T-helper 17 cell (primary cell): ENCODE results near the gene PDZRN4. TPM values are rescaled to one million over a fixed set of nuclear protein-coding genes. Genes with fewer than 3 reads are reported as not detected.

Source experiments
- ATAC-seq: fragments of 150-1000 bp; cut with Tn5 transposase; 2 replicates; pipeline ENCODE4 v1.10.0; 2021; ENCODE audit warnings: mild to moderate bottlenecking, moderate library complexity
- DNase-seq, 3 donors: peaks; one replicate each; pipeline versions ENCODE4 v3.0.0 to v3.0.0-alpha.2; 2020 to 2021
- H3K9me3 ChIP-seq: one replicate; pipeline ENCODE4 v1.7.0; 2013; ENCODE audit warnings: low read length, mild to moderate bottlenecking; ENCODE audit not compliant: control insufficient read depth, poor library complexity, severe bottlenecking
- H3K27ac Mint-ChIP-seq: one replicate; pipeline ENCODE4 v1.8.0; 2022; ENCODE audit warnings: mild to moderate bottlenecking, moderate library complexity, mixed read lengths
- H3K27me3 Mint-ChIP-seq: one replicate; pipeline ENCODE4 v1.8.0; 2022; ENCODE audit warnings: mixed read lengths
- H3K36me3 Mint-ChIP-seq: one replicate; pipeline ENCODE4 v1.8.0; 2022; ENCODE audit warnings: low read depth, mixed read lengths
- H3K4me1 Mint-ChIP-seq: one replicate; pipeline ENCODE4 v1.8.0; 2022; ENCODE audit warnings: mild to moderate bottlenecking, mixed read lengths
- H3K4me3 Mint-ChIP-seq: one replicate; pipeline ENCODE4 v1.8.0; 2022; ENCODE audit warnings: mild to moderate bottlenecking, moderate library complexity, mixed read lengths
- total RNA-seq, 4 donors: library from RNA in 2 of 4; stranded (reverse) in 2 of 4; gene quantifications; one replicate each; pipeline ENCODE4 v1.2.3 and lab custom pipeline; 2022 to 2026

PDZRN4 gene
- total RNA-seq, 2 donors from 2014 or later: not detected

GRCh38 chr12:41362931-41363330 is 174.8 kb downstream of the PDZRN4 start:
- Mint-ChIP-seq H3K27ac (no peak overlapping the region), H3K4me3 (no peak overlapping the region), H3K4me1 (no peaks in the 10 kb centered on the region), H3K36me3 (no peaks in the 10 kb centered on the region), H3K27me3 (no peaks in the 10 kb centered on the region)
- no peak for ATAC-seq
- no peak for DNase-seq
- no peaks in the 10 kb centered on the region for H3K9me3 ChIP-seq

GRCh38 chr12:41364211-41364610 is 176.1 kb downstream of the PDZRN4 start:
- Mint-ChIP-seq H3K27ac (no peak overlapping the region), H3K36me3 (no peaks in the 10 kb centered on the region), H3K27me3 (no peaks in the 10 kb centered on the region), H3K4me1 (no peaks in the 10 kb centered on the region), H3K4me3 (no peak overlapping the region)
- no peaks in the 10 kb centered on the region for H3K9me3 ChIP-seq
- ATAC-seq: no peak
- no peak for DNase-seq

- no peaks in the 10 kb centered on the region for H3K27me3 Mint-ChIP-seq
- no peaks in the 10 kb centered on the region for H3K4me1 Mint-ChIP-seq
- H3K9me3 ChIP-seq: no peaks in the 10 kb centered on the region
- no peak overlapping the region for H3K27ac Mint-ChIP-seq
- ATAC-seq (no peak), DNase-seq (no peak)
- no peaks in the 10 kb centered on the region for H3K36me3 Mint-ChIP-seq
- H3K4me3 Mint-ChIP-seq: no peak overlapping the region
Observed at GRCh38 chr12:41365653-41366171, 177.6 kb downstream of the PDZRN4 start.

- Mint-ChIP-seq H3K36me3 (no peaks in the 10 kb centered on the region), H3K27ac (no peak overlapping the region), H3K27me3 (no peaks in the 10 kb centered on the region), H3K4me3 (no peak overlapping the region), H3K4me1 (no peaks in the 10 kb centered on the region)
- ATAC-seq (no peak), DNase-seq (no peak)
- H3K9me3 ChIP-seq: no peaks in the 10 kb centered on the region
Observed at GRCh38 chr12:41367726-41368405, 179.7 kb downstream of the PDZRN4 start.

GRCh38 chr12:41380878-41381277 is 192.8 kb downstream of the PDZRN4 start:
- Mint-ChIP-seq H3K27ac (no peak overlapping the region), H3K27me3 (no peaks in the 10 kb centered on the region), H3K36me3 (no peaks in the 10 kb centered on the region), H3K4me1 (no peaks in the 10 kb centered on the region), H3K4me3 (no peak overlapping the region)
- no peaks in the 10 kb centered on the region for H3K9me3 ChIP-seq
- no peak for DNase-seq
- no peak for ATAC-seq

GRCh38 chr12:41402801-41403200 is 214.7 kb downstream of the PDZRN4 start:
- no peaks in the 10 kb centered on the region for H3K36me3 Mint-ChIP-seq
- no peak overlapping the region for H3K27ac Mint-ChIP-seq
- no peaks in the 10 kb centered on the region for H3K9me3 ChIP-seq
- ATAC-seq (no peak), DNase-seq (no peak)
- H3K4me1 Mint-ChIP-seq: no peaks in the 10 kb centered on the region
- H3K27me3 Mint-ChIP-seq: no peaks in the 10 kb centered on the region
- H3K4me3 Mint-ChIP-seq: no peak overlapping the region

GRCh38 chr12:41407232-41407799 is 219.2 kb downstream of the PDZRN4 start:
- H3K27me3 Mint-ChIP-seq: no peaks in the 10 kb centered on the region
- H3K27ac Mint-ChIP-seq: no peak overlapping the region
- ATAC-seq: no peak

GRCh38 chr12:41409628-41410027 is 221.5 kb downstream of the PDZRN4 start:
- H3K9me3 ChIP-seq: no peaks in the 10 kb centered on the region
- Mint-ChIP-seq H3K4me3 (no peak overlapping the region), H3K4me1 (no peaks in the 10 kb centered on the region), H3K36me3 (no peaks in the 10 kb centered on the region), H3K27ac (no peak overlapping the region), H3K27me3 (no peaks in the 10 kb centered on the region)
- DNase-seq (no peak), ATAC-seq (no peak)

More at GRCh38 chr12:41407232-41407799, 219.2 kb downstream of the PDZRN4 start:
- Mint-ChIP-seq H3K4me1 (no peaks in the 10 kb centered on the region), H3K4me3 (no peak overlapping the region), H3K36me3 (no peaks in the 10 kb centered on the region)
- no peak for DNase-seq
- H3K9me3 ChIP-seq: no peaks in the 10 kb centered on the region

GRCh38 chr12:41418586-41418985 is 230.5 kb downstream of the PDZRN4 start:
- Mint-ChIP-seq H3K36me3 (no peaks in the 10 kb centered on the region), H3K4me3 (no peak overlapping the region), H3K4me1 (no peaks in the 10 kb centered on the region), H3K27ac (no peak overlapping the region), H3K27me3 (no peaks in the 10 kb centered on the region)
- H3K9me3 ChIP-seq: no peaks in the 10 kb centered on the region
- no peak for ATAC-seq
- DNase-seq: no peak

- ATAC-seq (no peak), DNase-seq (no peak)
- Mint-ChIP-seq H3K36me3 (no peaks in the 10 kb centered on the region), H3K27ac (no peak overlapping the region), H3K4me3 (no peak overlapping the region), H3K4me1 (no peaks in the 10 kb centered on the region), H3K27me3 (no peaks in the 10 kb centered on the region)
- H3K9me3 ChIP-seq: no peaks in the 10 kb centered on the region
Observed at GRCh38 chr12:41419131-41419893, 231.2 kb downstream of the PDZRN4 start.

GRCh38 chr12:41424651-41425050 is 236.5 kb downstream of the PDZRN4 start:
- no peaks in the 10 kb centered on the region for H3K9me3 ChIP-seq
- no peaks in the 10 kb centered on the region for H3K36me3 Mint-ChIP-seq
- DNase-seq (no peak), ATAC-seq (no peak)
- H3K27me3 Mint-ChIP-seq: no peaks in the 10 kb centered on the region
- no peaks in the 10 kb centered on the region for H3K4me1 Mint-ChIP-seq
- no peak overlapping the region for H3K27ac Mint-ChIP-seq
- H3K4me3 Mint-ChIP-seq: no peak overlapping the region

GRCh38 chr12:41433460-41433859 is 245.3 kb downstream of the PDZRN4 start:
- Mint-ChIP-seq H3K36me3 (no peaks in the 10 kb centered on the region), H3K27me3 (peaks cover 5% of the 10 kb centered on the region), H3K4me1 (no peaks in the 10 kb centered on the region), H3K4me3 (no peak overlapping the region), H3K27ac (no peak overlapping the region)
- no peak for DNase-seq
- no peaks in the 10 kb centered on the region for H3K9me3 ChIP-seq
- no peak for ATAC-seq

GRCh38 chr12:41436076-41436475 is 248.0 kb downstream of the PDZRN4 start:
- H3K27me3 Mint-ChIP-seq: peaks cover 5% of the 10 kb centered on the region
- no peak overlapping the region for H3K27ac Mint-ChIP-seq
- ATAC-seq: no peak
- no peaks in the 10 kb centered on the region for H3K36me3 Mint-ChIP-seq
- H3K9me3 ChIP-seq: no peaks in the 10 kb centered on the region
- H3K4me3 Mint-ChIP-seq: no peak overlapping the region
- DNase-seq: no peak
- H3K4me1 Mint-ChIP-seq: no peaks in the 10 kb centered on the region
